H9 (cell line): Measurements from ENCODE around the gene ATP12A. TPM values are rescaled to one million over a fixed set of nuclear protein-coding genes. Genes with fewer than 3 reads are reported as not detected.

Source experiments
- DNase-seq: peaks from one replicate; pipeline ENCODE4 v3.0.0-alpha.2; 2017
- H2AFZ ChIP-seq: one replicate; pipeline ENCODE4 v1.6.1; 2013; ENCODE audit warnings: mild to moderate bottlenecking, low read length, control low read depth, moderate library complexity
- H2AK5ac ChIP-seq: 2 replicates; pipeline ENCODE4 v1.6.1; 2013; ENCODE audit warnings: low read length, control low read depth, mixed read lengths; ENCODE audit not compliant: insufficient read length
- H2BK120ac ChIP-seq: one replicate; pipeline ENCODE4 v1.6.1; 2013; ENCODE audit warnings: low read depth, mild to moderate bottlenecking, low read length, control low read depth, inconsistent platforms; ENCODE audit not compliant: poor library complexity, severe bottlenecking
- H2BK12ac ChIP-seq: 2 replicates; pipeline ENCODE4 v1.6.1; 2013; ENCODE audit warnings: low read length, control low read depth, mixed read lengths, low read depth; ENCODE audit not compliant: insufficient read length
- H2BK15ac ChIP-seq: 2 replicates; pipeline ENCODE4 v1.6.1; 2013; ENCODE audit warnings: low read depth, low read length, control low read depth
- H2BK20ac ChIP-seq: one replicate; pipeline ENCODE4 v1.6.1; 2013; ENCODE audit warnings: low read depth, mild to moderate bottlenecking, low read length, control low read depth, inconsistent platforms; ENCODE audit not compliant: poor library complexity, severe bottlenecking
- H2BK5ac ChIP-seq: 2 replicates; pipeline ENCODE4 v1.6.1; 2013; ENCODE audit warnings: low read length, control low read depth, mixed read lengths; ENCODE audit not compliant: insufficient read length
- H3K14ac ChIP-seq: 2 replicates; pipeline ENCODE4 v1.6.1; 2013; ENCODE audit warnings: low read length, control low read depth; ENCODE audit not compliant: insufficient read depth
- H3K18ac ChIP-seq: 2 replicates; pipeline ENCODE4 v1.6.1; 2013; ENCODE audit warnings: low read depth, mild to moderate bottlenecking, mixed read lengths, low read length, control low read depth; ENCODE audit not compliant: insufficient read length
- H3K23ac ChIP-seq: 2 replicates; pipeline ENCODE4 v1.6.1; 2013; ENCODE audit warnings: low read length, control low read depth, mixed read lengths, low read depth; ENCODE audit not compliant: insufficient read length
- H3K23me2 ChIP-seq: 2 replicates; pipeline ENCODE4 v1.6.1; 2013; ENCODE audit warnings: low read depth, mild to moderate bottlenecking, mixed read lengths, low read length, control low read depth; ENCODE audit not compliant: insufficient read length, poor library complexity, severe bottlenecking
- H3K27ac ChIP-seq: 2 replicates; pipeline ENCODE4 v1.5.1; 2013; ENCODE audit warnings: low read length, control low read depth, mixed read lengths, low read depth; ENCODE audit not compliant: insufficient read length
- H3K27me3 ChIP-seq: 2 replicates; pipeline ENCODE4 v1.6.1; 2013; ENCODE audit warnings: low read length, control low read depth, inconsistent platforms; ENCODE audit not compliant: insufficient read depth
- H3K4ac ChIP-seq: 2 replicates; pipeline ENCODE4 v1.6.1; 2013; ENCODE audit warnings: low read depth, mild to moderate bottlenecking, control low read depth, inconsistent platforms, low read length, moderate library complexity
- H3K4me1 ChIP-seq: 2 replicates; pipeline ENCODE4 v1.6.1; 2013; ENCODE audit warnings: low read length, control low read depth, inconsistent platforms; ENCODE audit not compliant: insufficient read depth
- H3K4me2 ChIP-seq: 2 replicates; pipeline ENCODE4 v1.6.1; 2013; ENCODE audit warnings: low read length, control low read depth, mixed read lengths; ENCODE audit not compliant: insufficient read length, insufficient read depth
- H3K56ac ChIP-seq: 2 replicates; pipeline ENCODE4 v1.6.1; 2013; ENCODE audit warnings: low read depth, mild to moderate bottlenecking, mixed read lengths, low read length, control low read depth; ENCODE audit not compliant: insufficient read length
- H3K79me1 ChIP-seq: 2 replicates; pipeline ENCODE4 v1.6.1; 2013; ENCODE audit warnings: low read depth, mild to moderate bottlenecking, moderate library complexity, low read length, control low read depth, inconsistent platforms; ENCODE audit not compliant: insufficient read depth, poor library complexity, severe bottlenecking
- H3K79me2 ChIP-seq: 2 replicates; pipeline ENCODE4 v1.6.1; 2013; ENCODE audit warnings: low read length, control low read depth, inconsistent platforms; ENCODE audit not compliant: insufficient read depth
- H3K9ac ChIP-seq: 2 replicates; pipeline ENCODE4 v1.6.1; 2013; ENCODE audit warnings: low read length, control low read depth, mixed read lengths; ENCODE audit not compliant: insufficient read length; ENCODE audit errors: extremely low read depth
- H3K9me3 ChIP-seq: one replicate; pipeline ENCODE4 v1.6.1; 2013; ENCODE audit warnings: low read depth, low read length, inconsistent platforms; ENCODE audit not compliant: control insufficient read depth
- H3T11ph ChIP-seq: one replicate; pipeline ENCODE4 v1.6.1; 2013; ENCODE audit warnings: mild to moderate bottlenecking, low read length, control low read depth, inconsistent platforms
- H4K20me1 ChIP-seq: one replicate; pipeline ENCODE4 v1.6.1; 2013; ENCODE audit not compliant: control insufficient read depth, insufficient read length, insufficient read depth
- H4K5ac ChIP-seq: 2 replicates; pipeline ENCODE4 v1.6.1; 2013; ENCODE audit warnings: low read depth, mild to moderate bottlenecking, mixed read lengths, low read length, control low read depth; ENCODE audit not compliant: insufficient read length
- H4K8ac ChIP-seq: replicated peaks from 2 replicates; pipeline ENCODE4 v1.6.1; 2013; ENCODE audit warnings: low read length, control low read depth, mixed read lengths, low read depth; ENCODE audit not compliant: insufficient read length
- H4K91ac ChIP-seq: 2 replicates; pipeline ENCODE4 v1.6.1; 2013; ENCODE audit warnings: low read depth, mild to moderate bottlenecking, moderate library complexity, mixed read lengths, low read length, control low read depth; ENCODE audit not compliant: insufficient read length
- H3K27ac Mint-ChIP-seq, 3 experiments: 2 replicates in 2 of 3; 3 replicates in 1 of 3; pipeline ENCODE4 v1.8.0; 2020 to 2021; ENCODE audit warnings: mixed read lengths in 3 of 3, mild to moderate bottlenecking in 1 of 3, moderate library complexity in 1 of 3
- H3K27me3 Mint-ChIP-seq: 2 replicates; pipeline ENCODE4 v1.8.0; 2021; ENCODE audit warnings: low read depth, mild to moderate bottlenecking, moderate library complexity, mixed read lengths
- H3K36me3 Mint-ChIP-seq, 3 experiments: 2 replicates in 2 of 3; 3 replicates in 1 of 3; pipeline ENCODE4 v1.8.0; 2020 to 2021; ENCODE audit warnings: low read depth in 3 of 3, mixed read lengths in 3 of 3; ENCODE audit not compliant: insufficient read depth in 1 of 3
- H3K4me1 Mint-ChIP-seq, 2 experiments: 2 replicates each; pipeline ENCODE4 v1.8.0; 2020; ENCODE audit warnings: mixed read lengths in 2 of 2
- H3K4me3 Mint-ChIP-seq, 2 experiments: 2 replicates in 1 of 2; 3 replicates in 1 of 2; pipeline ENCODE4 v1.8.0; 2020 to 2021; ENCODE audit warnings: mild to moderate bottlenecking in 2 of 2, mixed read lengths in 2 of 2, moderate library complexity in 1 of 2
- H3K9me3 Mint-ChIP-seq, 2 experiments: 2 replicates in 1 of 2; 3 replicates in 1 of 2; pipeline ENCODE4 v1.8.0; 2020; ENCODE audit warnings: mild to moderate bottlenecking in 2 of 2, mixed read lengths in 2 of 2, moderate library complexity in 1 of 2
- whole genome bisulfite sequencing: extraction: QIAGEN DNeasy Blood & Tissue Kit; methylation state at CpG from one replicate; pipeline ENCODE4 v1.1.7; 2013; ENCODE audit warnings: missing lambda C conversion rate, low lambda C conversion rate, mixed read lengths; ENCODE audit not compliant: insufficient read length; ENCODE audit errors: extremely low coverage; 5-methylcytosine and 5-hydroxymethylcytosine counted together
- total RNA-seq: library from RNA; stranded (reverse); gene quantifications from 2 replicates; pipeline ENCODE4 v1.2.1, GENCODE V29; 2021
- TF ChIP-seq, protein P1 (sequence below): fragments of 200-600 bp; sonication (generic); conservative IDR thresholded peaks from 3 replicates; pipeline ENCODE4 v1.8.0; 2021; ENCODE audit warnings: antibody characterized with exemption, mild to moderate bottlenecking

The ATP12A gene
- total RNA-seq, 1 experiment from 2014 or later = 0.94 TPM

DNA sequence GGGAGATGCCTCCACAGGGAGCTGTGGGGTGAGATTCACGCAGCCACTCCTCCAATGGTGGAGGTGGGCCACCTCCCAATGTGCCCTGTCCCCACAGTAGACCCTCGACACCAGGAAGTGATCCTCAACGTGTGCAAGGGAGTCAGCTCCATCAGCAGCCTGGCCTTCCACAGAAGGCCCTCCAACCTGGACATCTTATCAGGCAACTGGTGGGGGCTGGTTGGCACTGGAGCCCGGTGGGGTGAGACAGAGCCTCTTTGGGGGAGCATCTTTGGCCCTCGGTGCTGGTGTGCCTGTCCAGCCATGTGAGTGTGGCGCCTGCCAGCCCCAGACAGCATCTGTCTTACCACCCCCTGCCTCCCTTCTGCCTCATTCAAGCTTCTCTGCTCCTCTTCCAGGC, 64.0 kb downstream of the ATP12A start:
- no peak overlapping the region for H3K4me3 Mint-ChIP-seq
- no peak overlapping the region for H2BK5ac ChIP-seq

More for the DNA sequence above, 64.0 kb downstream of the ATP12A start:
- Histone ChIP-seq H3K56ac (no peak overlapping the region), H3K79me1 (no peaks in the 10 kb centered on the region), H3K27me3 (peaks cover 40% of the 10 kb centered on the region; the same call in 1 of the 2 replicates), H3K18ac (no peak overlapping the region), H3K4ac (no peak overlapping the region), H3K23ac (no peak overlapping the region), H3K4me1 (no peaks in the 10 kb centered on the region), H2BK12ac (no peak overlapping the region), H3K79me2 (no peaks in the 10 kb centered on the region), H3K9me3 (no peaks in the 10 kb centered on the region), H3K9ac (no peak overlapping the region), H4K20me1 (no peaks in the 10 kb centered on the region), H4K5ac (no peak overlapping the region), H3K4me2 (no peak overlapping the region), H2AFZ (no peak overlapping the region), H3K23me2 (peaks cover 22% of the 10 kb centered on the region), H3K27ac (no peak overlapping the region), H4K8ac (no peak overlapping the region), H4K91ac (no peak overlapping the region), H3T11ph (no peak overlapping the region), H2BK20ac (no peak overlapping the region), H2AK5ac (no peak overlapping the region), H2BK15ac (no peak overlapping the region), H3K14ac (no peak overlapping the region), H2BK120ac (no peak overlapping the region)
- TF ChIP-seq, protein P1, sequence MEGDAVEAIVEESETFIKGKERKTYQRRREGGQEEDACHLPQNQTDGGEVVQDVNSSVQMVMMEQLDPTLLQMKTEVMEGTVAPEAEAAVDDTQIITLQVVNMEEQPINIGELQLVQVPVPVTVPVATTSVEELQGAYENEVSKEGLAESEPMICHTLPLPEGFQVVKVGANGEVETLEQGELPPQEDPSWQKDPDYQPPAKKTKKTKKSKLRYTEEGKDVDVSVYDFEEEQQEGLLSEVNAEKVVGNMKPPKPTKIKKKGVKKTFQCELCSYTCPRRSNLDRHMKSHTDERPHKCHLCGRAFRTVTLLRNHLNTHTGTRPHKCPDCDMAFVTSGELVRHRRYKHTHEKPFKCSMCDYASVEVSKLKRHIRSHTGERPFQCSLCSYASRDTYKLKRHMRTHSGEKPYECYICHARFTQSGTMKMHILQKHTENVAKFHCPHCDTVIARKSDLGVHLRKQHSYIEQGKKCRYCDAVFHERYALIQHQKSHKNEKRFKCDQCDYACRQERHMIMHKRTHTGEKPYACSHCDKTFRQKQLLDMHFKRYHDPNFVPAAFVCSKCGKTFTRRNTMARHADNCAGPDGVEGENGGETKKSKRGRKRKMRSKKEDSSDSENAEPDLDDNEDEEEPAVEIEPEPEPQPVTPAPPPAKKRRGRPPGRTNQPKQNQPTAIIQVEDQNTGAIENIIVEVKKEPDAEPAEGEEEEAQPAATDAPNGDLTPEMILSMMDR = no peak
- no peak overlapping the region for H3K27ac Mint-ChIP-seq
- H3K9me3 Mint-ChIP-seq = no peaks in the 10 kb centered on the region; a peak in 1 of 5 replicates
- no CpG with 5 or more reads among the region's 6 CpGs for WGBS
- no peak for DNase-seq
- H3K4me1 Mint-ChIP-seq = peaks cover 21 to 25% of the 10 kb centered on the region in 2 experiments
- H3K27me3 Mint-ChIP-seq = peaks cover 69% of the 10 kb centered on the region
- H3K36me3 Mint-ChIP-seq = no peaks in the 10 kb centered on the region; a peak in 2 of 7 replicates
